HEK293 (cell line): ENCODE data around the gene TNFAIP1.

Source experiments
- CTCF ChIA-PET: fragments of 350-600 bp; formaldehyde crosslinking; extraction: SDS; loops from one replicate; lab custom pipeline; 2021; ENCODE audit warnings: antibody characterized with exemption; lab: Yijun Ruan, JAX
- POLR2A ChIA-PET: fragments of 300-600 bp; formaldehyde crosslinking; extraction: SDS; loops from one replicate; lab custom pipeline; 2020; ENCODE audit warnings: antibody characterized with exemption, inconsistent platforms; lab: Yijun Ruan, JAX
- H3K27ac ChIP-seq: fragments of 200-500 bp; sonication (Bioruptor generic); 2 replicates; pipeline ENCODE4 v1.5.1; 2014; ENCODE audit warnings: low read depth, low read length, control low read depth, inconsistent platforms; ENCODE audit errors: extremely low read depth
- H3K36me3 ChIP-seq, 2 experiments: fragments of 200-500 bp in 1 of 2; sonication (Bioruptor generic) in 1 of 2; 1 replicate in 1 of 2; 2 replicates in 1 of 2; pipeline ENCODE4 v1.5.1; 2014 to 2017; ENCODE audit warnings: inconsistent platforms in 2 of 2, low read length in 2 of 2; ENCODE audit not compliant: control insufficient read depth in 2 of 2, insufficient read depth in 1 of 2
- H3K4me1 ChIP-seq: fragments of 200-500 bp; sonication (Bioruptor generic); 2 replicates; pipeline ENCODE4 v1.5.1; 2014; ENCODE audit warnings: mild to moderate bottlenecking, low read length, inconsistent platforms; ENCODE audit not compliant: control insufficient read depth, insufficient read depth
- H3K4me3 ChIP-seq: 2 replicates; pipeline ENCODE4 v1.5.1; 2011; ENCODE audit warnings: low read depth, mild to moderate bottlenecking, control low read depth, low read length, moderate library complexity
- H3K9me3 ChIP-seq: fragments of 200-500 bp; sonication (Bioruptor generic); 2 replicates; pipeline ENCODE4 v1.5.1; 2014; ENCODE audit warnings: low read depth, low read length, inconsistent platforms; ENCODE audit not compliant: control insufficient read depth, insufficient read depth
- BCL11A ChIP-seq: fragments of 450-650 bp; formaldehyde crosslinking; IDR thresholded peaks from 2 replicates; pipeline ENCODE4 v1.5.1; 2016; ENCODE audit warnings: low read depth, missing biosample characterization, missing genetic modification characterization
- EGR2 ChIP-seq: fragments of 450-650 bp; formaldehyde crosslinking; IDR thresholded peaks from 2 replicates; pipeline ENCODE4 v1.5.1; 2016; ENCODE audit warnings: low read depth, missing biosample characterization, missing genetic modification characterization
- FEZF1 ChIP-seq: fragments of 450-650 bp; formaldehyde crosslinking; IDR thresholded peaks from 2 replicates; pipeline ENCODE4 v1.5.1; 2016; ENCODE audit warnings: missing biosample characterization, missing genetic modification characterization
- KLF16 ChIP-seq: fragments of 450-650 bp; formaldehyde crosslinking; IDR thresholded peaks from 2 replicates; pipeline ENCODE4 v1.5.1; 2017; ENCODE audit warnings: missing biosample characterization, missing genetic modification characterization
- KLF17 ChIP-seq: fragments of 450-650 bp; formaldehyde crosslinking; IDR thresholded peaks from 2 replicates; pipeline ENCODE4 v1.5.1; 2016; ENCODE audit warnings: missing biosample characterization, missing genetic modification characterization
- REST ChIP-seq: fragments of 450-650 bp; formaldehyde crosslinking; IDR thresholded peaks from 2 replicates; pipeline ENCODE4 v1.5.1; 2016; ENCODE audit warnings: missing biosample characterization, missing genetic modification characterization
- SP7 ChIP-seq: fragments of 450-650 bp; formaldehyde crosslinking; IDR thresholded peaks from 2 replicates; pipeline ENCODE4 v1.5.1; 2016; ENCODE audit warnings: missing biosample characterization, missing genetic modification characterization
- YY1 ChIP-seq: fragments of 450-650 bp; formaldehyde crosslinking; IDR thresholded peaks from 2 replicates; pipeline ENCODE4 v1.5.1; 2018; ENCODE audit warnings: missing biosample characterization, missing genetic modification characterization
- ZNF133 ChIP-seq: fragments of 450-650 bp; formaldehyde crosslinking; IDR thresholded peaks from 2 replicates; pipeline ENCODE4 v1.5.1; 2016; ENCODE audit warnings: missing biosample characterization, missing genetic modification characterization
- ZNF19 ChIP-seq: fragments of 450-650 bp; formaldehyde crosslinking; IDR thresholded peaks from 2 replicates; pipeline ENCODE4; 2016; ENCODE audit warnings: missing biosample characterization, missing genetic modification characterization, low read depth
- ZNF324 ChIP-seq: fragments of 450-650 bp; formaldehyde crosslinking; IDR thresholded peaks from 2 replicates; pipeline ENCODE4 v1.5.1; 2016; ENCODE audit warnings: missing biosample characterization, missing genetic modification characterization
- ZNF335 ChIP-seq: fragments of 450-650 bp; formaldehyde crosslinking; conservative IDR thresholded peaks from 2 replicates; pipeline ENCODE4 v1.5.1; 2016; ENCODE audit warnings: missing biosample characterization, missing genetic modification characterization
- ZNF513 ChIP-seq: fragments of 450-650 bp; IDR thresholded peaks from 2 replicates; pipeline ENCODE4 v1.5.1; 2018; ENCODE audit warnings: missing biosample characterization, missing genetic modification characterization
- ZNF555 ChIP-seq: fragments of 450-650 bp; formaldehyde crosslinking; conservative IDR thresholded peaks from 2 replicates; pipeline ENCODE4 v1.5.1; 2017; ENCODE audit warnings: missing biosample characterization, mild to moderate bottlenecking, missing genetic modification characterization, inconsistent platforms
- ZNF596 ChIP-seq: fragments of 450-650 bp; IDR thresholded peaks from 2 replicates; pipeline ENCODE4 v1.5.0; 2018; ENCODE audit warnings: missing biosample characterization, mild to moderate bottlenecking, missing genetic modification characterization, moderate library complexity
- ZNF629 ChIP-seq: fragments of 450-650 bp; formaldehyde crosslinking; IDR thresholded peaks from 2 replicates; pipeline ENCODE4 v1.5.1; 2017; ENCODE audit warnings: missing biosample characterization, missing genetic modification characterization
- ZNF76 ChIP-seq: fragments of 450-650 bp; formaldehyde crosslinking; IDR thresholded peaks from 2 replicates; pipeline ENCODE4; 2016; ENCODE audit warnings: low read depth, missing biosample characterization, missing genetic modification characterization, borderline replicate concordance
- ZNF776 ChIP-seq: fragments of 450-650 bp; formaldehyde crosslinking; IDR thresholded peaks from 2 replicates; pipeline ENCODE4 v1.5.0; 2017; ENCODE audit warnings: missing biosample characterization, missing genetic modification characterization, borderline replicate concordance
- TF ChIP-seq, protein P1 (sequence below): fragments of 450-650 bp; formaldehyde crosslinking; IDR thresholded peaks from 2 replicates; pipeline ENCODE4 v1.5.1; 2017; ENCODE audit warnings: missing biosample characterization, missing genetic modification characterization
- TF ChIP-seq, protein P2 (sequence below): fragments of 450-650 bp; formaldehyde crosslinking; IDR thresholded peaks from 2 replicates; pipeline ENCODE4 v1.5.1; 2016; ENCODE audit warnings: missing biosample characterization, missing genetic modification characterization

Gene TNFAIP1

DNA sequence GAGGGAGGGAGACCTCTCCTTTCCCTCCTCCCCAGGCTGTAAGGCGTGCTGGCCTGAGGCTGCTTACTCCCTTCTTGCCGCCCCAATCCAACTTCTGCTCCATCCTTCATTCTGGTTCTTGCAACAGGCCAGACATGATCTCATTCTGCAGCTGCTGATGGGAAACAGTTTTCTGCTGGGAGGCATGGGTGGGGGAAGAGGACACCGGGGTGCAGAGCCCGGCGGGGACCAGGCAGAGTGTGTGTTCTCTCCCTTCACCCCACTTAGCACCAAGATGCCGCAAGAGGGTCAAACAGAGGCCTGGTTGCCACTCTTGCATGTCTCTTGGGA, 37.3 kb downstream of the TNFAIP1 start (continued):
- no peak for TF ChIP-seq REST (tag by site-specific recombination)
- TF ChIP-seq KLF17 (tag by site-specific recombination): peak; percentile 51; the same call in 1 of the 2 replicates
- no peak for TF ChIP-seq ZNF133 (tag by site-specific recombination)
- TF ChIP-seq, protein P1, sequence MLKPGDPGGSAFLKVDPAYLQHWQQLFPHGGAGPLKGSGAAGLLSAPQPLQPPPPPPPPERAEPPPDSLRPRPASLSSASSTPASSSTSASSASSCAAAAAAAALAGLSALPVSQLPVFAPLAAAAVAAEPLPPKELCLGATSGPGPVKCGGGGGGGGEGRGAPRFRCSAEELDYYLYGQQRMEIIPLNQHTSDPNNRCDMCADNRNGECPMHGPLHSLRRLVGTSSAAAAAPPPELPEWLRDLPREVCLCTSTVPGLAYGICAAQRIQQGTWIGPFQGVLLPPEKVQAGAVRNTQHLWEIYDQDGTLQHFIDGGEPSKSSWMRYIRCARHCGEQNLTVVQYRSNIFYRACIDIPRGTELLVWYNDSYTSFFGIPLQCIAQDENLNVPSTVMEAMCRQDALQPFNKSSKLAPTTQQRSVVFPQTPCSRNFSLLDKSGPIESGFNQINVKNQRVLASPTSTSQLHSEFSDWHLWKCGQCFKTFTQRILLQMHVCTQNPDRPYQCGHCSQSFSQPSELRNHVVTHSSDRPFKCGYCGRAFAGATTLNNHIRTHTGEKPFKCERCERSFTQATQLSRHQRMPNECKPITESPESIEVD (tag by site-specific recombination): no peak

GRCh38 chr17:28379814-28380801, 44.5 kb downstream of the TNFAIP1 start:
- no peak overlapping the region for H3K4me3 ChIP-seq
- peaks cover 2% of the 10 kb centered on the region; the same call in 1 of the 2 replicates for H3K4me1 ChIP-seq
- POLR2A ChIA-PET: interaction anchor here (0.7 to 1.7 kb wide), 11 partner anchors 8 to 44 kb away, joined by 3 to 7 read pairs (median 4); partner anchors contain the start of genes IFT20, POLDIP2, SARM1 and TNFAIP1
- peaks cover 0 to 29% of the 10 kb centered on the region in 2 experiments; a peak in 2 of 3 replicates for H3K36me3 ChIP-seq
- CTCF ChIA-PET: interaction anchor here (0.6 to 3.3 kb wide), 5 partner anchors 9 to 54 kb away, joined by 3 to 15 read pairs (median 5); partner anchors contain the start of gene VTN
- H3K27ac ChIP-seq: no peak overlapping the region
- no peaks in the 10 kb centered on the region for H3K9me3 ChIP-seq
- TF ChIP-seq YY1 (tag by site-specific recombination): no peak
- TF ChIP-seq, protein P1 (tag by site-specific recombination): no peak
- peak; percentile 53; the same call in 1 of the 2 replicates for TF ChIP-seq SP7 (tag by site-specific recombination)
- TF ChIP-seq ZNF629 (tag by site-specific recombination): peak; percentile 43
- no peak for TF ChIP-seq KLF16 (tag by site-specific recombination)
- TF ChIP-seq ZNF19: 0 out of 2 replicates have a peak, but pooled peaks have one; percentile 5
- TF ChIP-seq BCL11A (tag by site-specific recombination): no peak
- TF ChIP-seq ZNF76 (tag by site-specific recombination): no peak
- no peak for TF ChIP-seq ZNF596 (tag by site-specific recombination)
- TF ChIP-seq ZNF776 (tag by site-specific recombination): no peak
- peak; percentile 46; the same call in 1 of the 2 replicates for TF ChIP-seq ZNF324 (tag by site-specific recombination)
- TF ChIP-seq ZNF555: no peak
- TF ChIP-seq, protein P2, sequence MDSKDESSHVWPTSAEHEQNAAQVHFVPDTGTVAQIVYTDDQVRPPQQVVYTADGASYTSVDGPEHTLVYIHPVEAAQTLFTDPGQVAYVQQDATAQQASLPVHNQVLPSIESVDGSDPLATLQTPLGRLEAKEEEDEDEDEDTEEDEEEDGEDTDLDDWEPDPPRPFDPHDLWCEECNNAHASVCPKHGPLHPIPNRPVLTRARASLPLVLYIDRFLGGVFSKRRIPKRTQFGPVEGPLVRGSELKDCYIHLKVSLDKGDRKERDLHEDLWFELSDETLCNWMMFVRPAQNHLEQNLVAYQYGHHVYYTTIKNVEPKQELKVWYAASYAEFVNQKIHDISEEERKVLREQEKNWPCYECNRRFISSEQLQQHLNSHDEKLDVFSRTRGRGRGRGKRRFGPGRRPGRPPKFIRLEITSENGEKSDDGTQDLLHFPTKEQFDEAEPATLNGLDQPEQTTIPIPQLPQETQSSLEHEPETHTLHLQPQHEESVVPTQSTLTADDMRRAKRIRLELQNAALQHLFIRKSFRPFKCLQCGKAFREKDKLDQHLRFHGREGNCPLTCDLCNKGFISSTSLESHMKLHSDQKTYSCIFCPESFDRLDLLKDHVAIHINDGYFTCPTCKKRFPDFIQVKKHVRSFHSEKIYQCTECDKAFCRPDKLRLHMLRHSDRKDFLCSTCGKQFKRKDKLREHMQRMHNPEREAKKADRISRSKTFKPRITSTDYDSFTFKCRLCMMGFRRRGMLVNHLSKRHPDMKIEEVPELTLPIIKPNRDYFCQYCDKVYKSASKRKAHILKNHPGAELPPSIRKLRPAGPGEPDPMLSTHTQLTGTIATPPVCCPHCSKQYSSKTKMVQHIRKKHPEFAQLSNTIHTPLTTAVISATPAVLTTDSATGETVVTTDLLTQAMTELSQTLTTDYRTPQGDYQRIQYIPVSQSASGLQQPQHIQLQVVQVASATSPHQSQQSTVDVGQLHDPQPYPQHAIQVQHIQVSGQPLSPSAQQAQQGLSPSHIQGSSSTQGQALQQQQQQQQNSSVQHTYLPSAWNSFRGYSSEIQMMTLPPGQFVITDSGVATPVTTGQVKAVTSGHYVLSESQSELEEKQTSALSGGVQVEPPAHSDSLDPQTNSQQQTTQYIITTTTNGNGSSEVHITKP: peak; percentile 54
- TF ChIP-seq ZNF335 (tag by site-specific recombination): no peak
- TF ChIP-seq ZNF513: no peak
- peak; percentile 79 for TF ChIP-seq EGR2 (tag by site-specific recombination)
- peak; percentile 39; the same call in 1 of the 2 replicates for TF ChIP-seq FEZF1
